Neural cell (in vitro differentiated cells): ENCODE data around the gene CTDP1.

Experiments
- EP300 ChIP-seq: fragments of 450-650 bp; conservative IDR thresholded peaks from 2 replicates; pipeline ENCODE4 v1.6.1; 2014; ENCODE audit warnings: antibody characterized with exemption, mild to moderate bottlenecking, moderate library complexity; ENCODE audit not compliant: poor library complexity, severe bottlenecking
- EZH2 ChIP-seq: fragments of 200-600, 300-800 bp; shearing (Covaris generic), sonication (generic); IDR thresholded peaks from 2 replicates; pipeline ENCODE4 v1.6.1; 2014; ENCODE audit warnings: antibody characterized with exemption, low read length, borderline replicate concordance, mild to moderate bottlenecking; ENCODE audit not compliant: insufficient read depth, poor library complexity, severe bottlenecking
- POLR2AphosphoS5 ChIP-seq: IDR thresholded peaks from 2 replicates; pipeline ENCODE4 v1.6.1; 2012
- RAD21 ChIP-seq: fragments of 450-650 bp; conservative IDR thresholded peaks from 2 replicates; pipeline ENCODE4 v1.6.1; 2014; ENCODE audit warnings: antibody characterized with exemption, mild to moderate bottlenecking, moderate library complexity
- TAF1 ChIP-seq: IDR thresholded peaks from 2 replicates; pipeline ENCODE4 v1.6.1; 2012; ENCODE audit warnings: low read depth
- TF ChIP-seq, protein P1 (sequence below): fragments of 450-650 bp; IDR thresholded peaks from 2 replicates; pipeline ENCODE4 v1.5.1; 2014; ENCODE audit warnings: antibody characterized with exemption, mild to moderate bottlenecking, moderate library complexity; ENCODE audit not compliant: poor library complexity, severe bottlenecking

- TF ChIP-seq, protein P1, sequence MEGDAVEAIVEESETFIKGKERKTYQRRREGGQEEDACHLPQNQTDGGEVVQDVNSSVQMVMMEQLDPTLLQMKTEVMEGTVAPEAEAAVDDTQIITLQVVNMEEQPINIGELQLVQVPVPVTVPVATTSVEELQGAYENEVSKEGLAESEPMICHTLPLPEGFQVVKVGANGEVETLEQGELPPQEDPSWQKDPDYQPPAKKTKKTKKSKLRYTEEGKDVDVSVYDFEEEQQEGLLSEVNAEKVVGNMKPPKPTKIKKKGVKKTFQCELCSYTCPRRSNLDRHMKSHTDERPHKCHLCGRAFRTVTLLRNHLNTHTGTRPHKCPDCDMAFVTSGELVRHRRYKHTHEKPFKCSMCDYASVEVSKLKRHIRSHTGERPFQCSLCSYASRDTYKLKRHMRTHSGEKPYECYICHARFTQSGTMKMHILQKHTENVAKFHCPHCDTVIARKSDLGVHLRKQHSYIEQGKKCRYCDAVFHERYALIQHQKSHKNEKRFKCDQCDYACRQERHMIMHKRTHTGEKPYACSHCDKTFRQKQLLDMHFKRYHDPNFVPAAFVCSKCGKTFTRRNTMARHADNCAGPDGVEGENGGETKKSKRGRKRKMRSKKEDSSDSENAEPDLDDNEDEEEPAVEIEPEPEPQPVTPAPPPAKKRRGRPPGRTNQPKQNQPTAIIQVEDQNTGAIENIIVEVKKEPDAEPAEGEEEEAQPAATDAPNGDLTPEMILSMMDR = no peak
- TF ChIP-seq RAD21 (no peak), POLR2AphosphoS5 (no peak), EZH2 (no peak), EP300 (no peak), TAF1 (no peak)
These were observed 90.3 kb downstream of the CTDP1 start for GRCh38 chr18:79769698-79770500.
